Stimulated activated CD8-positive, alpha-beta memory T cell treated with anti-CD3 and anti-CD28 coated beads, Interleukin-4, amount 100 ng/mL, for 24 hours (primary cell): ENCODE data around the gene MAEL.
A peak's percentile ranks its signal among the peaks of the same experiment; 100 is the strongest.

Experiments used
- DNase-seq: peaks from one replicate; pipeline ENCODE4 v3.0.0-alpha.2; 2020; ENCODE audit warnings: low read depth

MAEL gene

GRCh38 chr1:167056529-167057231, 67.6 kb downstream of the MAEL start:
- DNase-seq, result no peak

- no peak for DNase-seq
Measured at GRCh38 chr1:167057241-167057688, 68.2 kb downstream of the MAEL start.

GRCh38 chr1:167059045-167059808, 70.1 kb downstream of the MAEL start:
- peak; percentile 66 for DNase-seq

GRCh38 chr1:167059809-167060107, 70.7 kb downstream of the MAEL start:
- DNase-seq, result no peak

- no peak for DNase-seq
Measured at GRCh38 chr1:167060141-167061072, 71.3 kb downstream of the MAEL start.

- no peak for DNase-seq
Measured at GRCh38 chr1:167061073-167061464, 72.0 kb downstream of the MAEL start.

GRCh38 chr1:167064621-167065020, 75.5 kb downstream of the MAEL start:
- DNase-seq, result no peak

GRCh38 chr1:167065471-167065870, 76.4 kb downstream of the MAEL start:
- no peak for DNase-seq

GRCh38 chr1:167066333-167067122, 77.4 kb downstream of the MAEL start:
- DNase-seq, result peak; percentile 70

- DNase-seq, result no peak
Measured at GRCh38 chr1:167067904-167068303, 78.8 kb downstream of the MAEL start.

GRCh38 chr1:167068761-167069160, 79.7 kb downstream of the MAEL start:
- no peak for DNase-seq

GRCh38 chr1:167071286-167071685, 82.2 kb downstream of the MAEL start:
- DNase-seq, result no peak
